GM04503 (cell line): ENCODE measurements around the gene PPIL3.

ENCODE experiments used
- DNase-seq: peaks from one replicate; pipeline ENCODE4 v3.0.0-alpha.2; 2012; ENCODE audit warnings: low read depth

Gene PPIL3

GRCh38 chr2:200860092-200860795, 28.6 kb downstream of the PPIL3 start:
- DNase-seq, result peak; percentile 19

DNA sequence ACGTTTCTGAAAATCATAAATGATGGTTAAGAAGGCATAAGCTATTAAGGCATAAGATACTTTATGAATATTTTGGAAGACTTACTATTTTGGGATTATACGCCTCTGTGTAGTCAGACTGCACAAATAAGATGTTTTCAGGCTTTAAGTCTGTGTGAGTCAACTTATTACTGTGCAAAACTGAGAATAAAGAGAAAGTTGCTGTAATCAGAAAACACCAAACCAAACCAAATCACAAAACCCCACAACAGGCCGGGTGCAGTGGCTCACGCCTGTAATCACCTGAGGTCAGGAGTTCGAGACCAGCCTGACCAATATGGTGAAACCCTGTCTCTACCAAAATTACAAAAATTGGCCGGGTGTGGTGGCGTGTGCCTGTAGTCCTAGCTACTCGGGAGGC, 32.1 kb downstream of the PPIL3 start:
- no peak for DNase-seq

GRCh38 chr2:200852605-200853004, 36.3 kb downstream of the PPIL3 start:
- no peak for DNase-seq

- DNase-seq, result no peak
These were observed 37.3 kb downstream of the PPIL3 start for GRCh38 chr2:200851398-200852248.

DNA sequence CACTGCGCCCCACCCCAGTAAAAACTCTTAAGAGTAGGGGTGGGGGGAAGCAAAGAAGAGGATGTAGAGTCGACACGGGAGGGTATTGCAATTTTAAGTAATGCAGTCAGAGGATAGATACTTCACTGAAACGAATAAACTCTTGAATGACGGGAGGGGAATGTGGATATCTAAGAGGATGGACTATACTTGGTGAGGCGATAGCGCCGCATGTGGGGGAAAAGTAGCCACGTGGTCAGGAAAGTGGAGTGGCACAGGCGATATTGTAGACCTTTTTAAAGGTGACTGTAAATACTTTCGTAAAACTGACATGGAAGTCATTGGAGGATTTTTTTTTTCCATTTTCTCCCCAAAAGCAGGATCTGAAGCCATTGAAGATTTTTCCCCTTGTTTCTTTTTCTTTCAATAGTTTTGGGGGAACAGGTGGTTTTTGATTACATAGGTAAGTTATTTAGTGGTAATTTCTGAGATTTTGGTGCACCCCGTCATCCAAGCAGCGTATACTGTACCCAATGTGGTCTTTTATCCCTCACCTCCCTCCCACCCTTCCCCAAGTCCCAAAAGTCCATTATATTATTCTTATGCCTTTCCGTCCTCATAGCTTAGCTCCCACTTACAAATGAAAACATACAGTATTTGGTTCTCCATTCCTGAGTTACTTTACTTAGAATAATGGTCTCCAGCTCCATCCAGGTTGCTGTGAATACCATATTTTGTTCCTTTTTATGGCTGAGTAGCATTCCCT, 38.2 kb downstream of the PPIL3 start:
- no peak for DNase-seq

GRCh38 chr2:200847939-200848338, 40.9 kb downstream of the PPIL3 start:
- no peak for DNase-seq

GRCh38 chr2:200847269-200847668, 41.6 kb downstream of the PPIL3 start:
- DNase-seq, result no peak

GRCh38 chr2:200845669-200846325, 43.1 kb downstream of the PPIL3 start:
- no peak for DNase-seq

DNA sequence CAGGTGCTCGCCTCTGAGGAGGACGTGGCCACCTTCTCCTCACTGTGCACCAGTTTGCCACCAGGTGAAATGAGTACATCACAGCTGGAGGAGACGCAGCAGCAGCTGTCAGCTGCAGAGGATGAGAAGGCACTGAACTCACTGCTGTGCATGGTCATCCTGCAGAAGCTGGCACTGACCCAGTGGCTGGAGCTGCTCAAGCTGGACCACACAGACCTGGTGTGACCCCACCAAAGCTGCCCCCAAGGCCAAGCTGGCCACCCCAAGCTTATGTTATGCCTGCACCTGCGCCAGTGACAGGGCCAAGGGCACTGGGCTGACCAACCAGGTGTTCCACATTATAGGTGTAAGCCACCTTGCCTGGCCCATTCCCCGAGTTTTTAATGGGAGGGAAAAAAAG, 43.7 kb downstream of the PPIL3 start:
- no peak for DNase-seq

DNA sequence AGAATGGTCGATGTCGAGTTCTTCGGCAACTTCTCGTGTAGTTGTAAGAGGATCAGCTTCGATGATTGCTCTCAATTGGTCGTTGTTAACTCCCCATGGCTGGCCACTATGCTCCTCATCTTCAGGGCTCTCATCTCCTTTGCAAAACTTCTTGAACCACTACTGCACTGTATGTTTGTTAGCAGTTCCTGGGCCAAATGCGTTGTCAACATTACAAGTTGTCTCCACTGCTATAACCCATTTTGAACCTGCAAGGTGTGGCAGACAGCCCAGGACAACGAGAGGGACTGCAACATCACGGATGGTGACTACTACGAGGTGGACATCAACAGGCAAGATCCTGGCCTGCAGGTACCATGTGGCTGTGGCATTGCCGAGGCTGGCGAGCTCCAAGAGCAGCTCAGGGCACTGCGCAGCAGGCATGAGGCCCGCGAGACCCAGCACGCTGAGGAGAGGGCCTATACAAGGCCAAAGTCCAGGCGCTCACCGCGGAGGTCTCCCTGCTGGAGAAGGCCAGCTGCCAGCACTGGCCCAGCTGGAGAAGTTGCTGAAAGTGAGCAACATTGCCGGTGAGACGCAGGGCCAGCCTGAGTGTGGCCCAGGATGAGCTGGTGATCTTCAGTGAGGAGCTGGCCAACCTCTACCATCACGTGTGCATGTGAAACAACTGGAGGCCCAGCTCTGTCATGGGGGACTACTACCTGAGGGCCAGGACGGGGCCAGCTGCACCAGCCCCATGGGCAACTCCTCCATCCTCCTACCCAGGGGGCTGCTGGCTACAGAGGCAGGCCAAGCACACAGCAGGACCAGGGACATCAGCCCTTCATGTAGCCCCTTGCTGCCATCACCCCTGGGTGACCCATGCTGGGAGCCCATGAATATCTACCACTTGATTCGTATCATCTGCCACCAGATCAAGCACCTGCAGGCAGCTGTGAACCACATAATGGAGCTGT, 44.6 kb downstream of the PPIL3 start:
- DNase-seq, result no peak

GRCh38 chr2:200839513-200839912, 49.4 kb downstream of the PPIL3 start:
- DNase-seq, result no peak

DNA sequence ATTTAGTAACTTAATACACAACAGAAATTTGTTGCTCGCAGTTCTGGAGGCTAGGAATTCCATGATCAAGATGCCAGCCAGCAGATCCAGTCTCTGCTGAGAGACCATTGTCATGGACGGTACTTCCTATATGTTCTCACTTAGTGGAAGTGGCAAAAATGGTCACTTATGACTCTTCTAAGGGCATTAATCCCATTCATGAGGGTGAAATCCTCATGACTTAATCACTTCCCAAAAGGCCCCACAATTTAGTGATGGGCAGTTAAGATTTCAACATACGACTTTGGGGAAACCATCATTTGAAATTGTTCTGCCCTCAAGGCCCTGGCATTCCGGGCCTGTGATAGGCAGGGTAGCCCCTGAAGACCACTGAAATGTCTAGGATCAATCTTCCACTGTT, 54.2 kb downstream of the PPIL3 start:
- DNase-seq, result no peak

DNA sequence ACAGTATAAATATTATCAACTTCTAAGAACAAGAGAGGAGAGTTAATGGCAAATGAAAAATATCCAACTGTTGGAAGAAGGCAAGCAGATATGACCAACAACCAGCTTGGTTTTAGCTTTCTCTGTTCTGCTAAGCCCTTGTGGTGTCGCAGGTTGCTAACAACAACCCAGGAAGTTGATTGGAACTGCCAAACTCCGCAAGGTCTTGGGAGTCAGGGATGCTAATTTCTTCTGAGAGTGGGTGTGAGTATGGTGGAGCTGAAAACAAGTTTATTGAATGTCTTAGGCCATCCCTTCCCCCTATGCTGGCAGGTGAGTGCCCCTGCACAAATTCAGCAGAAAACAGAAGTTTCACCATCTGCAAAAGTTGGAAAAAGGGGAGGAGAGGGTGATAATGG, 59.6 kb downstream of the PPIL3 start:
- no peak for DNase-seq

DNA sequence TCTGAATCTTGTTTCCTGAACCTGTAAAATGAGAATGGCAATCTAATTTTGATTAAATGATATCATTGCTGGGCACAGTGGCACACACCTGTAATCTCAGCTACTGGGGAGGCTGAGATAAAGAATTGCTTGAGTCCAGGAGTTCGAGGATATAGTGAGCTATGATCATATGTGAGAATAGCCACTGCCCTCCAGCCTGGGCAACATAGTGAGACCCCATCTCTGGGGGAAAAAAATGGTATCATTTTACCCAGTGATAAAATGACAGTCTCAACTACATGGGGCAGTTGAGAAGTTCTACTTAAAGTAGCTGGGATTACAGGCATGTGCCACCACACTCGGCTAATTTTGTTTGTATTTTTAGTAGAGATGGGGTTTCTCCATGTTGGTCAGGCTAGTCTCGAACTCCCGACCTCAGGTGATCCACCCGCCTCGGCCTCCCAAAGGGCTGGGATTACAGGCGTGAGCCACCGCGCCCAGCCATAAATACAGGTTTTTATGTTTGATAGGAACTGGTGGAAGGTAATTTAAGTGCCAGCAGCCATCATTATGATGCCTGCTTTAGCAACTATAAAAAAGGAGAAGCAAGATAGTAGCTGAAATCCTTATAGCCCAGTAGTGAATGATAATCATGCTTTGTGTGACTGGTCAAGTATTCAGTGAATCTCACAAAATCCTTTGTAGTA, 60.2 kb downstream of the PPIL3 start:
- no peak for DNase-seq

GRCh38 chr2:200828104-200828503, 60.8 kb downstream of the PPIL3 start:
- DNase-seq, result no peak

GRCh38 chr2:200821686-200822245, 67.1 kb downstream of the PPIL3 start:
- no peak for DNase-seq
